ENCODE results near the gene SH3RF3. TPM values are rescaled to one million over a fixed set of nuclear protein-coding genes. Genes with fewer than 3 reads are reported as not detected.

The SH3RF3 gene
- total RNA-seq, 4 donors from 2014 or later: 5.3 to 10.0 (median 8.0) TPM

DNA sequence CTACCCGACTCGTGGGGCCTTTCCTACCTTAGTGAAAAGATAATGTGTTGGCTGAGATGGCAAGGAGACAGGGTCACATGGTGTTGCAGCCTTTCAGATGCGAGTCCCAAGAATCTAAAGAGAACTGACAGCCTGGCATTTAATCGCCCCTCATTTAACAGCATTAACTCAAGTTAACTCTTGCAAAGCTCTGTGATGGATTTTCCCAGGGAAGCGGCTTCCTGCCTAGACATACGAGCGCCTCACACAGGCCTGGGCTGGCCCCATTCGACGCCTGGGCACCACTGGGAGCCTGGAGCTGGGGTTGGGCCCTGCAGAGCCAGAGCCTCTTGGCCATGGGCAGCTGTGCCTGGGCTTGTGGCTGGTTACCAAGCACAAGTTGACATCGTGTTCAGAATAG is 344.0 kb downstream of the SH3RF3 start:
- TF ChIP-seq, protein P1, sequence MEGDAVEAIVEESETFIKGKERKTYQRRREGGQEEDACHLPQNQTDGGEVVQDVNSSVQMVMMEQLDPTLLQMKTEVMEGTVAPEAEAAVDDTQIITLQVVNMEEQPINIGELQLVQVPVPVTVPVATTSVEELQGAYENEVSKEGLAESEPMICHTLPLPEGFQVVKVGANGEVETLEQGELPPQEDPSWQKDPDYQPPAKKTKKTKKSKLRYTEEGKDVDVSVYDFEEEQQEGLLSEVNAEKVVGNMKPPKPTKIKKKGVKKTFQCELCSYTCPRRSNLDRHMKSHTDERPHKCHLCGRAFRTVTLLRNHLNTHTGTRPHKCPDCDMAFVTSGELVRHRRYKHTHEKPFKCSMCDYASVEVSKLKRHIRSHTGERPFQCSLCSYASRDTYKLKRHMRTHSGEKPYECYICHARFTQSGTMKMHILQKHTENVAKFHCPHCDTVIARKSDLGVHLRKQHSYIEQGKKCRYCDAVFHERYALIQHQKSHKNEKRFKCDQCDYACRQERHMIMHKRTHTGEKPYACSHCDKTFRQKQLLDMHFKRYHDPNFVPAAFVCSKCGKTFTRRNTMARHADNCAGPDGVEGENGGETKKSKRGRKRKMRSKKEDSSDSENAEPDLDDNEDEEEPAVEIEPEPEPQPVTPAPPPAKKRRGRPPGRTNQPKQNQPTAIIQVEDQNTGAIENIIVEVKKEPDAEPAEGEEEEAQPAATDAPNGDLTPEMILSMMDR (IDR thresholded peaks at IDR 0.05; ENCODE audit: low read depth): no peak

DNA sequence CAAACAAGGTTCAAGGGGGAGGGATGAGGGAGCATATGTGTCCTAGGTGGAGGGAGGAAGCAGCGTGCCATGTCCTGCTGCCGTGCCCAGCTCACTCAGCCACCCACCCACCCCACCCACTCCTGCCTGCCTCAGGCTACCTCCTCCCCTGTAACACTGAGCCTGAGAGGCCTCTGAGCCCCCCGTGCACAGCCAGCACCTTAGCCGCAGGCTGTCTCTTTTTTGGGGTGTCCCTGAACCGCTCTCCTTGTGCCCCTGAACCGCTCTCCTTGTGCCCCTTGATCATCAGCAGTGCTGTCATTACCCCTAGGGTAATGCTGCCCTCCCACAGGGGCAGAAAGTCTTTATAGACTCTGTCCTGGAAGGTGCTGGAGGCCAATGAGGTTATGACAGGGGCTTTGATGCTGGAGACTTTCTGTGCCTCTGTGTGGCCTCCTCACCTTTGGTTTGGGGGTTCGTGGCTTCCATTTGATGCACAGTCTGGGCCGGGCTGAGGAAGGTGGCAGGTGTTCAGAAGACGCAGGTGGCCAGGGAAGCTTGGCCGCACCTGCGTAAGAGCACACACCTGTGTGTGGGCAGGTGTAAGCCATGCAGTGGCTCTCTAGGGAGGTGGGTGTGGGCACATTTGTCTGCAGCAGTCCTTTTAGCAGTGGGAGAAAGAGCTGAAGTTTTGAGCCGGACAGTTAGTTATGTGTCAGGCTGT is 344.8 kb downstream of the SH3RF3 start:
- TF ChIP-seq, protein P1 (IDR thresholded peaks at IDR 0.05; ENCODE audit: low read depth): no peak

DNA sequence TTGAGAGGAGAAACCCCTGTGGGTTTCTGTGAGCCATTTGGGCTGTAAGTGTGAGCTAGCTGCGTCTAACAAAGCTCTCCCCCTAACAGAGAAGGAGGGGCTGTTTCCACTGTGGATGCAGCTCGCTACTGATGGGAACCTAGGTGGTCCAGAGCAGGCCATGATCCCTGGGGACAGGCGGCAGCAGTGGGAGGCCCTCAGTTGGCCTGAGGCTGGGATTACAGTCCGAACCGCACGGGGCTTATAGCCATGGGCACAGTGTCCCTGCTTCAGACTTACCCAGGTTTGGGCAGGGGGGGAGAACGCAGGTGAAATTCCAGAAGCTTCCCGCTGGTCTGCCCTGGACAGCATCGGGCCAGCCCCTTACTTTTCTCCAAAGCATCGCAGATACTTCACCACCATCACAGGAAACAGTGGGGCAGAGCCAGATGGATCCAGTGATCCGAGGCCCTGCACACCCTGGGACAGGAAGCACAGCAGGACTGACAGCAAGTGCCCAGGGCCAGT is 345.4 kb downstream of the SH3RF3 start:
- TF ChIP-seq, protein P1 (IDR thresholded peaks at IDR 0.05; ENCODE audit: low read depth): no peak

DNA sequence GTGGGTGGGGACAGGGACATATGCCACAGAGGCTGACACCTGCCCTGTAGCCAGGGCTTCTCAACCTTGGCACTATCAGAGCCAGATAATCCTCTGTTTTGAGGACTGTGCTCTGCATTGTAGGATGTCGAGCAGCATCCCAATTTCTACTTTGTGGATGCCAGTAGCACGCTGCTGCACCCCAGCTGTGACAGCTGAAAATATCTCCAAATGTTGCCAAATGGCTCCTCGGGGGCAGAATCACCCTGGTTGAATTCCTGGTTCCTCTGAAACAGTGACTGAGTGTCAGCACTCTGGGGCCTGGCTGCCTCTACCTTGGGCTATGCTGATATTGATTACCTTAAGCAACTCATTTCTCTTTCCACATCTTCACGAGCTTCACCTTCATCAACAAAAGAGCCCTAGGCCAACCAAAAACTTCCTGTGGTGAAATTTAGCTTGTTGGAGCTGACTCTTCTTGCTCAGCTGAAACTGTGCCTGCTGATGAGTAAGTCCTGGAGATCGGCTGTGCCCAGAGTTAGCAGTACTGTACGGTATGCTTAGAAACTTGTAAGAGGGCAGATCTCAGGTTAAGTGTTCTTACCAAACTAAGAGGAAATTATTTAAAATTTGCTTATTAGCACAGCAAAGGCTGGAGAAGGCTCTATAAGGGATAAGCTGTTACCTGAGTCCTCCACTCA is 346.7 kb downstream of the SH3RF3 start:
- TF ChIP-seq, protein P1 (IDR thresholded peaks at IDR 0.05; ENCODE audit: low read depth): no peak

DNA sequence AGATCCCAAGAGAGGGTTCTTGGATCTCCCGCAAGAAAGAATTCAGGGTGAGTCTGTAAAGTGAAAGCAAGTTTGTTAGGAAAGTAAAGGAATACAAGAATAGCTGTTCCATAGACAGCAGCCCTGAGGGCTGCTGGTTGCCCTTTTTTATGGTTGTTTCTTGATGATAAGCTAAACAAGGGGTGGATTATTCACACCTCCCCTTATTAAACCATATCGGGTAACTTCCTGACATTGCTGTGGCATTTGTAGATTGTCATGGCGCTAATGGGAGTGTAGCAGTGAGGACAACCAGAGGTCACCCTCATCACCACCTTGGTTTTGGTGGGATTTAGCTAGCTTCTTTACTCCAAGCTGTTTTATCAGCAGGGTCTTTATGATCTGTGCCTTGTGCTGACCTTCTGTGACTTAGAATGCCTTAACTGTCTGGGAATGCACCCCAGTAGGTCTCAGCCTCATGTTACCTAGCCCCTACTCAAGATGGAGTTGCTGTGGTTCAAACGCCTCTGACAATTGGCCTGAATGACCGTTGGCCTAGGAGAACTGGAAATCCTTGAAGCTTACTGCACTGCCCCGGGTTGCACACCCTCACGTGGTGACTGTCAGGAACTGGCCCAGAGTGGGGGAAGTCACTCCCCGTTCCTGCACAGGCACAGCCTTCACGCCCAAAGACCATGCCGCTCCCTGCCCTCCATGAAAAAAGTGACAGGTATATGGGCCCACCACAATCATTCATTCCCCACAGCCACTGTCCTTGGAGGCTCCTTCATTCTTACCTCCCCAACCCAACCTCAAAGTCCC is 347.8 kb downstream of the SH3RF3 start:
- TF ChIP-seq, protein P1 (IDR thresholded peaks at IDR 0.05; ENCODE audit: low read depth): no peak

DNA sequence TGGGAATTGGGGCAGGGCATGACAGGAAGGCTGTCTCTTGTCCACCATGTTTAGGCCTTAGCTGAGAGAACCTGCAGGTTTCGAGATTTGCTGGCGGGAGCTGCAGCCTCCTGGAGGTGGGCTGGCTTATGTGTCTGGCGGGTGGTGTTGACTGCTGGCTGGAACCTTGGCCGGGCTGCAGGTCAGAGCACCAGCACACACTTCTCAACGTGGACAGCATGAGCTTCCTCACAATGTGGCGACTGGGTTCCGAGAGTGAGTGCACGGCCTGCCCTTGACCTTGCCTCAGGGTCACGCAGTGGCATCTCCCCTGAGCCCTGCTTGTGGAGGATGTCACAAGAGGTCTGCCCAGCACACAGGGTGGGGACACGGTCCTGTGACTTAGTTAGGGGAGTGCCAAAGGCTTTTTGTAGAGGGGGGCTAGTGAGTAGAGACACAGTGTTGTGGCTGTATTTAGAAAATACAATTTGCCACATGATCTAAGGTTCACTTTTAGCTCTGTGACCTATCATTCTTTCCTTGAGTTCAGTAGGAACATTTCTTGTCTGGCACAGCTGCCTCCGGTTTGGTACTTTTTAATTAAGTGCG is 350.0 kb downstream of the SH3RF3 start:
- TF ChIP-seq, protein P1 (IDR thresholded peaks at IDR 0.05; ENCODE audit: low read depth): no peak
